SH-SY5Y (cell line): ENCODE measurements around the gene CIITA.

Experiments
- GATA2 ChIP-seq: IDR thresholded peaks from 2 replicates; pipeline ENCODE4 v1.6.1; 2011; ENCODE audit warnings: mild to moderate bottlenecking, low read depth, low read length
- GATA3 ChIP-seq: IDR thresholded peaks from 2 replicates; pipeline ENCODE4 v1.6.1; 2011; ENCODE audit warnings: low read depth, mild to moderate bottlenecking, low read length, moderate library complexity

DNA sequence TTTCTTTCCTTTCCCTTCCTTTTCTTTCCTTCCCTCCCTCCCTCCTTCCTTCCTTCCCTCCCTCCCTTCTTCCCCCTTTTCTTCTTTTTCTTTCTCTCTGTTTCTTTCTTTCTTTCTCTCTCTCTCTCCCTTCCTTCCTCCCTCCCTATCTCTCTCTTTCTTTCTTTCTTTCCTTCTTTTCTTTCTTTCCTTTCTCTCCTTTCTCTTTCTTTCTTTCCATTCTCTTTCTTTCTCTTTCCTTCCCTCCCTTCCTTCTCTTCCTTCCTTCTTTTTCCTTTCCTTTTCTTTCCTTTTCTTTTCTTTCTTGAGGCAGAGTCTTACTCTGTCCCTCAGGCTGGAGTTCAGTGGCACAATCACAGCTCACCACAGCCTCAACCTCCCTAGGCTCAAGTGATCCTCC is 34.3 kb downstream of the CIITA start:
- TF ChIP-seq GATA2 (no peak), GATA3 (no peak)
